ENCODE data around the gene NDUFB5. TPM values are rescaled to one million over a fixed set of nuclear protein-coding genes. Genes with fewer than 3 reads are reported as not detected.

The NDUFB5 gene
- total RNA-seq, 1 experiment from 2014 or later, result 116 TPM

GRCh38 chr3:179660872-179661271 lies 56.3 kb downstream of the NDUFB5 start:
- no peak for DNase-seq (ENCODE audit: low read depth, low spot score)
- Histone ChIP-seq H3K4me3 (replicated peaks in 1 of 2; ENCODE audit: low read depth in 1 of 2, low read length in 2 of 2) (no peak overlapping the region), H4K20me1 (ENCODE audit: insufficient read depth) (no peaks in the 10 kb centered on the region), H3K9me2 (ENCODE audit: insufficient read depth) (no peaks in the 10 kb centered on the region), H3K4me1 (ENCODE audit: control insufficient read depth in 1 of 2, insufficient read depth in 2 of 2, low read length in 2 of 2) (no peaks in the 10 kb centered on the region), H3K27me3 (ENCODE audit: insufficient read depth, low read length) (no peaks in the 10 kb centered on the region), H3K9me3 (ENCODE audit: control insufficient read depth in 1 of 2, insufficient read depth in 1 of 2, low read depth in 1 of 2, low read length in 2 of 2) (no peaks in the 10 kb centered on the region), H3K36me3 (ENCODE audit: control insufficient read depth in 1 of 2, insufficient read depth in 2 of 2, low read length in 2 of 2) (no peaks in the 10 kb centered on the region), H3K9ac (ENCODE audit: low read length) (no peak overlapping the region), H3K79me2 (ENCODE audit: insufficient read depth, low read length) (peaks cover 97% of the 10 kb centered on the region), H3K27ac (ENCODE audit: low read depth, low read length) (no peak overlapping the region), H3K4me2 (ENCODE audit: low read length) (no peak overlapping the region), H2AFZ (ENCODE audit: low read depth, low read length, poor library complexity, severe bottlenecking) (no peak overlapping the region)
- BruUV-seq (replicated peaks), result no TSS peak
- ChIA-PET RAD21 (ENCODE audit: low non-redundant PET in 1 of 2, low total read pairs in 2 of 2, uncharacterized antibody in 2 of 2, unreplicated experiment in 2 of 2) (no interaction called here), POLR2A (no interaction called here), CTCF (interaction anchor here (1.1 to 3.0 kb wide), 2 partner anchors 10 to 11 kb away, joined by 3 to 17 read pairs; no protein-coding TSS in a partner anchor)
- ATAC-seq, result no peak
- intact Hi-C loops (cut with micrococcal nuclease), result no loop called here
- TF ChIP-seq ELF1 (IDR thresholded peaks at IDR 0.05; ENCODE audit: borderline replicate concordance, low read depth) (no peak), RAD21 (IDR thresholded peaks at IDR 0.05; ENCODE audit: low read depth) (no peak), SP1 (IDR thresholded peaks at IDR 0.05; ENCODE audit: low read depth) (no peak), POLR2A (IDR thresholded peaks at IDR 0.05; ENCODE audit: borderline replicate concordance, extremely low read depth, insufficient read depth, insufficient read length) (no peak), SRF (IDR thresholded peaks at IDR 0.05; ENCODE audit: low read depth) (no peak)

- Histone ChIP-seq H3K27me3 (ENCODE audit: insufficient read depth, low read length) (no peaks in the 10 kb centered on the region), H4K20me1 (ENCODE audit: insufficient read depth) (no peaks in the 10 kb centered on the region), H2AFZ (ENCODE audit: low read depth, low read length, poor library complexity, severe bottlenecking) (no peak overlapping the region), H3K4me3 (replicated peaks in 1 of 2; ENCODE audit: low read depth in 1 of 2, low read length in 2 of 2) (no peak overlapping the region), H3K27ac (ENCODE audit: low read depth, low read length) (no peak overlapping the region), H3K79me2 (ENCODE audit: insufficient read depth, low read length) (peaks cover 97% of the 10 kb centered on the region), H3K4me1 (ENCODE audit: control insufficient read depth in 1 of 2, insufficient read depth in 2 of 2, low read length in 2 of 2) (no peaks in the 10 kb centered on the region), H3K9me2 (ENCODE audit: insufficient read depth) (no peaks in the 10 kb centered on the region), H3K9me3 (ENCODE audit: control insufficient read depth in 1 of 2, insufficient read depth in 1 of 2, low read depth in 1 of 2, low read length in 2 of 2) (no peaks in the 10 kb centered on the region), H3K36me3 (ENCODE audit: control insufficient read depth in 1 of 2, insufficient read depth in 2 of 2, low read length in 2 of 2) (no peaks in the 10 kb centered on the region), H3K9ac (ENCODE audit: low read length) (no peak overlapping the region), H3K4me2 (ENCODE audit: low read length) (no peak overlapping the region)
- POLR2A ChIA-PET, result no interaction called here
- ATAC-seq (no peak), DNase-seq (ENCODE audit: low read depth, low spot score) (no peak)
- CTCF ChIA-PET, result interaction anchor here (1.1 to 3.0 kb wide), 2 partner anchors 10 to 12 kb away, joined by 3 to 17 read pairs; no protein-coding TSS in a partner anchor
- intact Hi-C loops (cut with micrococcal nuclease), result no loop called here
- no TSS peak for BruUV-seq (replicated peaks)
- TF ChIP-seq ELF1 (IDR thresholded peaks at IDR 0.05; ENCODE audit: borderline replicate concordance, low read depth), result no peak
- no peak for TF ChIP-seq REST (IDR thresholded peaks at IDR 0.05; ENCODE audit: low read depth)
- TF ChIP-seq SP1 (IDR thresholded peaks at IDR 0.05; ENCODE audit: low read depth), result no peak
- TF ChIP-seq POLR2A (IDR thresholded peaks at IDR 0.05; ENCODE audit: borderline replicate concordance, extremely low read depth, insufficient read depth, insufficient read length), result no peak
- no peak for TF ChIP-seq YY1 (IDR thresholded peaks at IDR 0.05; ENCODE audit: extremely low read depth, insufficient replicate concordance, low read depth, low read length)
- TF ChIP-seq FOSL1 (IDR thresholded peaks at IDR 0.05; ENCODE audit: low read depth), result no peak
- TF ChIP-seq EZH2 (IDR thresholded peaks at IDR 0.05), result no peak
- no peak for TF ChIP-seq ZNF274 (IDR thresholded peaks at IDR 0.05; ENCODE audit: low read depth, low read length)
- TF ChIP-seq MAX (IDR thresholded peaks at IDR 0.05), result no peak
- no peak for TF ChIP-seq ATF3 (IDR thresholded peaks at IDR 0.05)
- no peak for TF ChIP-seq RAD21 (IDR thresholded peaks at IDR 0.05; ENCODE audit: low read depth)
- TF ChIP-seq TCF7L2 (IDR thresholded peaks at IDR 0.05; ENCODE audit: borderline replicate concordance, extremely low read depth, insufficient read depth, insufficient read length), result no peak
- no peak for TF ChIP-seq ZBTB33 (IDR thresholded peaks at IDR 0.05; ENCODE audit: extremely low read depth, insufficient replicate concordance, low read length)
- TF ChIP-seq SRF (IDR thresholded peaks at IDR 0.05; ENCODE audit: low read depth), result no peak
- RAD21 ChIA-PET (ENCODE audit: low non-redundant PET in 1 of 2, low total read pairs in 2 of 2, uncharacterized antibody in 2 of 2, unreplicated experiment in 2 of 2), result no interaction called here
Measured at GRCh38 chr3:179661777-179662176, 57.2 kb downstream of the NDUFB5 start.
